GM21786 (cell line): ENCODE measurements around the gene SPRYD3.
"Not testable (repeated sequence)": the region's sequence is repeated elsewhere in the genome, so short reads cannot be mapped to it uniquely, and the experiment has no call there.

Source experiments
- ATAC-seq: cut with Tn5 transposase; IDR thresholded peaks from one replicate; pipeline ENCODE4 v1.9.1; 2021; ENCODE audit not compliant: unreplicated experiment

SPRYD3 gene

DNA sequence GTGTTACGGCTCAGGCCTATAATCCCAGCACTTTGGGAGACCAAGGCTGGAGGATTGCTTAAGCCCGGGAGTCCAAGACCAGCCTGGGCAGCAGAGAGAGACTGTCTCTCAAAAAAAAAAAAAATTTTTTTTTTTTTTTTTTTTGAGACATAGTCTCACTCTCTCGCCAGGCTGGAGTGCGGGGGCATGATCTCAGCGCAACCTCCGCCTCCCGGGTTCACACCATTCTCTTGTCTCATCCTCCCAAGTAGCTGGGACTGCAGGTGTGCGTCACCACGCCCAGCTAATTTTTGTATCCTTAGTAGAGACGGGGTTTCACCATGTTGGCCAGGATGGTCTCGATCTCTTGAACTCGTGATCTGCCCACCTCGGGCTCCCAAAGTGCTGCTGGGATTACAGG is 52.2 kb downstream of the SPRYD3 start:
- ATAC-seq: not testable (repeated sequence)

DNA sequence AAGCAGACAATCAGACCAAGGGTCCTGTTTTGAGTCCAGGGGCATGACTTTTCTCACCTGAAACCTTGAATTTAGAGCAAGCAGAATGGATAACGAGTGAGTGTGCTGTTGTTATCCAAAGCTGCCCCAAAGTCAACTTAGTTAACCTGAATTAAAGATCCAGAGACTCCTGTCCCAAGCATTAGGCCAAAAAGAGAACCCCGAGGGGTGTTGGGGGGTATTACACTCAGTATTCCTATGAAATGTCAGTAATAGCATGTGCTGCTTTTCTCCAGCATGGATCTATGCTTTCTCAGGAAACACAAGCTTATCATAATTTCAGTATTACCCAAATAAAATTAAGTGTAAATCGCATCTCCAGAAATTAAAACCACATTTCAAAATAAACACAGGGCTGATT is 53.9 kb downstream of the SPRYD3 start:
- ATAC-seq: no peak

DNA sequence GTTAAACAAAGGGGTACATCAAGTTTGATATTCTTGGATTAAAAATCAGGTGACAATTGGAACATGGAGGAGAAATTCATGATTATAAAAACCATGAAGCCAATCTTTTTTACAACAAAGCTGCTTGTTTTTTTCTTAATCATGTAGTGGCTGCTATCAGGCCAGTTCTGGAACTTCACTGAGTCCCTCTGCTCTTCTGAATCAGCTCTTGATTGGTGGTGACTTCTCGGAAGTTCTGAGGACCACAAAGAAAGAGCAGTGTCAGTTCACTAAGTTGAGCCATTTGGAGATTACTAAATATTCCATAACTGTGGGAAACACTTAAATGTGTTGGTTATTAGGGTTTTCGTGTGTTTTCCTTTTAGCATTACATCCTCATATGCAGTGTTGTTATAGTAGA is 64.5 kb downstream of the SPRYD3 start:
- ATAC-seq: no peak
